Measurements from ENCODE around the gene BHLHA9. TPM values are rescaled to one million over a fixed set of nuclear protein-coding genes. Genes with fewer than 3 reads are reported as not detected.

BHLHA9 gene
- total RNA-seq, 1 donor from 2014 or later, result not detected

DNA sequence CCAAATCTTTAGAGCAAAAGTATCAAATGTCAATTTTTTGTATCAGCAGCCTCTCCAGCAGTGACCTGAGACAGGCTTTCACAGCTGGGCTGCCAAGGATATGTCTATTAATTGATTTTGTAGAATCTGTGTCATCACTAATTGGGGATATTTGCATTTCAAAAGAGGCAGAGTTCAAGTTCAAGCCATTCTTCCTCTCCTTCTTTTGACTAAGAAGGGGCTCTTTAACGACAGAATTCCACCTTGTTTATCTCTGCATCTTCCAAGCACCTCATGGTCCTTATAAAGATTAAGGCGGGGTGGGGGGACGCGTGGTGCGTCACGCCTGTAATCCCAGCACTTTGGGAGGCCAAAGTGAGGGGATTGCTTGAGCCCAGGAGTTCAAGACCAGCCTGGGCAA lies 15.2 kb upstream of the BHLHA9 start:
- peaks cover 18% of the 10 kb centered on the region for H3K4me1 ChIP-seq
- intact Hi-C loops (cut with DNase I), result no loop called here
- TF ChIP-seq, protein P1, sequence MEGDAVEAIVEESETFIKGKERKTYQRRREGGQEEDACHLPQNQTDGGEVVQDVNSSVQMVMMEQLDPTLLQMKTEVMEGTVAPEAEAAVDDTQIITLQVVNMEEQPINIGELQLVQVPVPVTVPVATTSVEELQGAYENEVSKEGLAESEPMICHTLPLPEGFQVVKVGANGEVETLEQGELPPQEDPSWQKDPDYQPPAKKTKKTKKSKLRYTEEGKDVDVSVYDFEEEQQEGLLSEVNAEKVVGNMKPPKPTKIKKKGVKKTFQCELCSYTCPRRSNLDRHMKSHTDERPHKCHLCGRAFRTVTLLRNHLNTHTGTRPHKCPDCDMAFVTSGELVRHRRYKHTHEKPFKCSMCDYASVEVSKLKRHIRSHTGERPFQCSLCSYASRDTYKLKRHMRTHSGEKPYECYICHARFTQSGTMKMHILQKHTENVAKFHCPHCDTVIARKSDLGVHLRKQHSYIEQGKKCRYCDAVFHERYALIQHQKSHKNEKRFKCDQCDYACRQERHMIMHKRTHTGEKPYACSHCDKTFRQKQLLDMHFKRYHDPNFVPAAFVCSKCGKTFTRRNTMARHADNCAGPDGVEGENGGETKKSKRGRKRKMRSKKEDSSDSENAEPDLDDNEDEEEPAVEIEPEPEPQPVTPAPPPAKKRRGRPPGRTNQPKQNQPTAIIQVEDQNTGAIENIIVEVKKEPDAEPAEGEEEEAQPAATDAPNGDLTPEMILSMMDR (IDR thresholded peaks at IDR 0.05), result no peak
- H3K36me3 ChIP-seq, result no peaks in the 10 kb centered on the region
- DNase-seq (no peak), ATAC-seq (no peak)
- H3K4me3 ChIP-seq, result no peak overlapping the region
- no peaks in the 10 kb centered on the region for H3K9me3 ChIP-seq
- H3K27me3 ChIP-seq (ENCODE audit: low read depth), result peaks cover 1% of the 10 kb centered on the region
- no peak overlapping the region for H3K27ac ChIP-seq

DNA sequence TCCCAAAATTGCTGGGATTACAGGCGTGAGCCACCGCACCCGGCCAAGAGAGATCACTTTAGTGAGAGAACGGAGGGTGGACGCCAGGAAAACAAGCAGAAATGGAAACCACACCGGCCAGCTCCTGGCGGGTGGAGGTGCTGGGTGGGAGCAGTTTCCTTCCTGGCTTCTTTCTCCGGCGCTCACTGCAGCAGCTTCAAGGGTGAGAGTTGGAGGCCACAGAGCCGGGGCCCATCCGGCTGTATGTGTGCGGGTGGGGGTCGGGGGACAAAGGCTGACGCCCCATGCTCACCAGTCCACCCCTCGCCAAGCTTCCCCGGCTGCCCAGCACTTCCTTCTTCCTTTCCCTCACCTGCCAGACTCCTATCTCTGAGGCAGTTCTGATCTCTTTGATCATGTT lies 13.5 kb upstream of the BHLHA9 start:
- Histone ChIP-seq H3K36me3 (no peaks in the 10 kb centered on the region), H3K9me3 (no peaks in the 10 kb centered on the region), H3K27ac (no peak overlapping the region), H3K4me1 (peaks cover 22% of the 10 kb centered on the region), H3K4me3 (no peak overlapping the region), H3K27me3 (ENCODE audit: low read depth) (peaks cover 4% of the 10 kb centered on the region)
- TF ChIP-seq, protein P1 (IDR thresholded peaks at IDR 0.05), result no peak
- no peak for DNase-seq
- intact Hi-C loops (cut with DNase I), result no loop called here
- ATAC-seq, result no peak

DNA sequence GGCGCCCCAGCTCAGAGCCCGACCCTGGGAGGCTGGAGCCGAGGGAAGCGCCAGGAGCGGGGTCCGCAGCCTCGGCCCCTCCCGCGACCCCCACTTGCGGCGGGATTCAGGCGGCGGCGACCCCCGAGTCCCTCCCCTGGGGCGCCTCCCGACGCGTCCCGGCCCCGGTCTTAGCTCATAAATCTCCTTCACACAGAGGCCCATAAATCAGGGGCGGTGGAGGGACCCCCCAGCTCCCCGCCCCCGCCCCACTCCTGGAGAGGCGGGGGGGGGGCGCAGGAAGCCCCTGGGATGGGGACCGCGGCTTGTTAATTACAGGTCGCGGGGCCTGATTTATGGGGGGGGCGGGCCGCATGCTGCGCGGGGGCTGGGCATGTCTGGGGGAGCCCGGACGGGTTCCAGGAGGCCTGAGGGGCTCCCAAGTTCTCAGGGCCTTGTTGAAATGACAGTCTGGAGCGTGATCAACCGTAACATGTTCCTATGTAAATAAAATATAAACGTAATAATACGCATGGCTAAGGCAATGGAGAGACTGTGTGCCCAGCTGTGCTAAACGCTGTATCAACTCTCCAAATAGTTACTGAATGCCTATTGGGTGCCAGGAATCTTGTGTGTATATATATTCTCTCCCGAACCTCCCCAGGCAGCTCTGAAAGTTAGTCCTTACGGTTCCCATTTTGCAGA lies 10.0 kb upstream of the BHLHA9 start:
- TF ChIP-seq, protein P1 (IDR thresholded peaks at IDR 0.05), result no peak
- H3K9me3 ChIP-seq, result no peaks in the 10 kb centered on the region
- intact Hi-C loops (cut with DNase I), result no loop called here
- H3K36me3 ChIP-seq, result no peaks in the 10 kb centered on the region
- peaks cover 12% of the 10 kb centered on the region for H3K4me1 ChIP-seq
- no peak overlapping the region for H3K27ac ChIP-seq
- ATAC-seq (peak in 1 of 2 donors; percentile 19), DNase-seq (no peak)
- peaks cover 4% of the 10 kb centered on the region for H3K27me3 ChIP-seq (ENCODE audit: low read depth)
- peak overlapping the region; percentile 62 for H3K4me3 ChIP-seq

DNA sequence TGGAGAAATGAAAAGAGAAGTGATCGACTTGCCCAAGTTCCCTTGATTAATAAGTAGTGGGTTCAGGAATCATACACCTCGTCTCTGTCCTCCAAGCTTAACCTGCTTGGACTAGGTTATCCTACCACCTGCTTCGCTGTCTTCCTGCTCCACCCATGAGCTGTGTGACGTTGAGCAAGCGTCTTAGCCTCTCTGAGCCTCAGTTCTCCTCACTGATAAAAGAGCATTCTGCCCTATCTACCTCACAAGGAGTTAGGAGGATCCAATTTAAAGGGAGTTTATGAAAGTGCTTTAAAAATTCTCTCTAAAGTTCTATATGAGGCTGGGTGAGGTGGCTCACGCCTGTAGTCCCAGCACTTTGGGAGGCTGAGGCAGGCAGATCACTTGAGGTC lies 9.5 kb upstream of the BHLHA9 start:
- intact Hi-C loops (cut with DNase I), result no loop called here
- TF ChIP-seq, protein P1 (IDR thresholded peaks at IDR 0.05), result no peak
- Histone ChIP-seq H3K27me3 (ENCODE audit: low read depth) (peaks cover 4% of the 10 kb centered on the region), H3K27ac (no peak overlapping the region), H3K4me1 (peaks cover 12% of the 10 kb centered on the region), H3K36me3 (no peaks in the 10 kb centered on the region), H3K9me3 (no peaks in the 10 kb centered on the region), H3K4me3 (no peak overlapping the region)
- ATAC-seq, result no peak
- DNase-seq, result no peak

DNA sequence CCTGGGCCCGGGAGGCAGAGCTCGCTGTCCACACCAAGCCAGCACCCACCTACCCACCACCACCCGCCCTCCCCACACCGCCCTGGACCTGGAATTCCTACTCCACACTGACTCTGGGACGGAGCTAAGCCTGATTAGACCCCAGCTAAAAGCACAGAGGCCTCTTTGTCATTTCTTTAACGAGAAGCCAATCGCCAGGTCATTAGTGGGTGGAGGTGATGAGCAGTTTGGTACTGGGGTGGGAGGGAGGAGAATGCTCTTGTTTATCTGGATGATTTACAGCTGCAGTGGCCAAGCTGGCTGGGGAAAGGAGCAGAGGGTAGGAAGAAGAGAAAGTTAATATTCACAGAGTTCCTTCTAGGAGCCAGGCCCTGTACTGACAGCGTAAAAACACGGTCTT lies 6.0 kb upstream of the BHLHA9 start:
- ATAC-seq, result no peak
- Histone ChIP-seq H3K4me1 (peaks cover 20% of the 10 kb centered on the region), H3K4me3 (no peak overlapping the region), H3K9me3 (no peaks in the 10 kb centered on the region), H3K27me3 (ENCODE audit: low read depth) (peaks cover 6% of the 10 kb centered on the region), H3K27ac (no peak overlapping the region), H3K36me3 (no peaks in the 10 kb centered on the region)
- DNase-seq, result no peak
- intact Hi-C loops (cut with DNase I), result no loop called here
- TF ChIP-seq, protein P1 (IDR thresholded peaks at IDR 0.05), result no peak
